ENCODE results near the gene GUSB.

GUSB gene

DNA sequence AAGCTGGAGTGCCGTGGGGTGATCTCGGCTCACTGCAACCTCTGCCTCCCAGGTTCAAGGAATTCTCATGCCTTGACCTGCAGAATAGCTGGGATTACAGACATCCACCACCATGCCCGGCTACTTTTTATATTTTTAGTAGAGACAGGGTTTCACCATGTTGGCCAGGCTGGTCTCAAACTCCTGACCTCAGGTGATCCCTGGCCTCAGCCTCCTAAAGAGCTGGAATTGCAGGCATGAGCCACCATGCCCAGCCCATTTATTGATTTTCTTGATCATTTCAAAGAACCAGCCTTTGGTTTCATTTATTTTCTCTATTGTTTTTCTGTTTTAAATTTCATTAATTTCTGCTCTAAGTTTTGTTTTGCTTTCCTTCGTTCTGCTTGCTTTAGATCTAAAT is 50.3 kb downstream of the GUSB start:
- DNase-seq (ENCODE audit: insufficient read length, low spot score), result no peak
- no peak for TF ChIP-seq POLR2A (IDR thresholded peaks at IDR 0.05; ENCODE audit: low read depth, low read length)
- FAIRE-seq, result no peak

DNA sequence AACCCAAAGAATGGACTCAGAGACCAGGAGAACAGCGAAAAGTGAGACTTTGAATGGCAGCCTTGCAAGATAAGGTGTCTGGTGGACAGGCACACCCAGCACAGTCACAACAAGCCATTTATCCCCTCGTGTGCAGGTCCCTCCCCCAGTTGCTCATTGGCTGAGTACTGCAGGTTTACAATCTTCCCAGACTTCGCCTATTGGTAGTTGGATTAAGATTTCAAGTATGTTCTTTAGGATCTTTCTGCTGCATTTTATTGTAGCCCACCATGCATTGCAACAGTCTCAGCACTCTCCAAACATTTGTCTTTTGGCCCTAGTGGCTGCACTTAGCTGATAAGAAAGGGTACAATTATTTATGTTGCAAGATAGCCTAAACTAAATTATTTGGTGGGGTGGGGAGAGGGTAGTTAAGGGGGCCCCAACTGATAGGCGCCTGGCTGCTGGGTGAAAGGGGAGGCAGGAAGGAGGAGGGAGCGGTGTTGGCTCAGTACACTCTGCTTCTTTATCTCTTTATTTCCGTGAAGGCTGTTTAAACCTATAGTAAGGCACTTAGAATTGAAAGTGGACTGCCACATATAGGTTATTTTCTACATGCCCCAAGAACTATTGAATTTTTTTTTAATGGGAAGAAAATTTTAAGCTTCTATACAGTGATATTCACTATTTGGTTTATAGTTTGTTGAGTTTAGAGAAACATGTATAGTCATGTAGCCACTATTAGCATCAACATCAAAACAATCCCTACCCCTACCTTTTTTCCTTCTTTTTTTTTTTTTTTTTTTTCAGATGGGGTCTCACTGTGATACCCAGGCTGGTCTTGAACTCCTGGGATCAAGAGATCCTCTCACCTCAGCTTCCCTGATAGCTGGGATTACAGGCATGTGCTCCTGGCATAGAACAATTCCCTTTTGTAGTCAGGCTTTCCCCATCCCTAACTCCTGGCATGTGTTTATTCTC is 54.2 kb downstream of the GUSB start:
- no peak for DNase-seq (ENCODE audit: insufficient read length, low spot score)
- FAIRE-seq, result no peak
- TF ChIP-seq POLR2A (IDR thresholded peaks at IDR 0.05; ENCODE audit: low read depth, low read length), result no peak

DNA sequence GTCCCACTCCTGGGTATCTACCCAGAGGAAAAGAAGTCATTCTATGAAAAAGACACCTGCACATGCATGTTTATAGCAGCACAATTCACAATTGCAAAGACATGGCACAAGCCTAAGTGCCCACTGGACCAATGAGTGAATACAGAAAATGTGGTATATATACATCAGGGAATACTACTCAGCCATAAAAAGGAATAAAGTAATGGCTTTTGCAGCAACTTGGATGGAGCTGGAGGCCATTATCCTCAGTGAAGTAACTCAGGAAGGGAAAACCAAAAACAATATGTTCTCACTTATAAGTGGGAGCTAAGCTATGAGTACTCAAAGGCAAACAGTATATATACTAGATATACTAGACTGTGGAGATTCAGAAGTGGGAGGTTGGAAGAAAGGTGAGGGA is 55.4 kb downstream of the GUSB start:
- FAIRE-seq (no peak), DNase-seq (ENCODE audit: insufficient read length, low spot score) (no peak)

DNA sequence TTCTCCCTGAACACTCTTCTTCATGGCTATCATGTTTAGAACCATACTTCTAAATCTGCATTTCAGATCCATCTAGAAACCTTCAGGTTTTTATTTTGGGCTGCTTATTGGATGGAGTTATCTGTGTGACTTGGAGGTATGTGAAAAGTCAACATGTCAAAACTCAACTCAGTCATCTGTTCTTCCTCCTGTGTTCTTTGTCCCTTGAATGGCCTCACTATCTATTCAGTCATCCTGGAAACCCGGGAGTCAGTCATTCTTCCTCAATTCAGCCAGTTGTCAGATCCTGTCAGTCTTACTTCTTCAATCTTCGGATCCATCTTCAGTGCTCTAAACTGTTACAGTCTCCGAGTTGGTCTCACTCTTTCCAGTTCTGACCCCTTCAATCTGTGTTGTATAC is 57.0 kb downstream of the GUSB start:
- DNase-seq (ENCODE audit: insufficient read length, low spot score), result no peak
- FAIRE-seq, result no peak
- TF ChIP-seq POLR2A (IDR thresholded peaks at IDR 0.05; ENCODE audit: low read depth, low read length), result no peak

More for the DNA sequence above, 55.4 kb downstream of the GUSB start:
- no peak for TF ChIP-seq POLR2A (IDR thresholded peaks at IDR 0.05; ENCODE audit: low read depth, low read length)

DNA sequence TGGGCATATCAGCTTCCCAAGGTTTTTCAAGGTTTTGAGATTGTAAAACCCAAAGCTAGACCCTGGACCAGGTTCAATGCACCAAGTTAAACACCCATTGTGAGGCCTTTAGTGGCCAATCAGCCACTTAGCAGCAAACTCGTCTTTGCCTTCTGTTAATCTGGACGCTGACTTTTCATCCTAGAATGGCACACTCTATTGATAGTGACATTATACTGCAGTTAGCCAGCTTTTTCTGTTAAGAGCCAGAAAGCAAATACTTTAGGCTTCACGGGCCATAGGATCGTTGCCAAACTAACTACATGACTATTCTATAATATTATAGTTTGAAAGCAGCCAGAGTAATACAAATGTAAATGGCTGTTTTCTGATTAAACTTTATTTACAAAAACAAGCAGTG is 57.8 kb downstream of the GUSB start:
- no peak for TF ChIP-seq POLR2A (IDR thresholded peaks at IDR 0.05; ENCODE audit: low read depth, low read length)
- no peak for DNase-seq (ENCODE audit: insufficient read length, low spot score)
- FAIRE-seq, result no peak

DNA sequence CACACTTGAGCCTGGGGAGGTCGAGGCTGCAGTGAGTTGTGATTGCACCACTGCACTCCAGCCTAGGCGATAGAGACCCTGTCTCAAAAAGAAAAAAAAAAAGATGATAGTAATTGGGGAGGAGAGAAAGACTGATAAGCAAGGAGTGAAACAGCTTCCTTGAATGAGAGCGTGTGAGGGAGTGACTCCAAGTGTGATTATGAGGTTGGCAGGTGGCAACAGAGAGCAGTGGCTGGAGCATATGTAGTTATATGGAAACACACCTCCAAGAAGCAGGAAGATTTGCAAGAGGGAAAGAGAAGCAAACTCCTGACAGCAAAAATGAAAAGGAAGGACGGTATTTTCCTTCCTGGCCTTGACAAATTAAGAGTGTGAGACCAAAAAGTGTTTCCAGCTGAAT is 58.7 kb downstream of the GUSB start:
- TF ChIP-seq POLR2A (IDR thresholded peaks at IDR 0.05; ENCODE audit: low read depth, low read length), result no peak
- FAIRE-seq, result no peak
- no peak for DNase-seq (ENCODE audit: insufficient read length, low spot score)

DNA sequence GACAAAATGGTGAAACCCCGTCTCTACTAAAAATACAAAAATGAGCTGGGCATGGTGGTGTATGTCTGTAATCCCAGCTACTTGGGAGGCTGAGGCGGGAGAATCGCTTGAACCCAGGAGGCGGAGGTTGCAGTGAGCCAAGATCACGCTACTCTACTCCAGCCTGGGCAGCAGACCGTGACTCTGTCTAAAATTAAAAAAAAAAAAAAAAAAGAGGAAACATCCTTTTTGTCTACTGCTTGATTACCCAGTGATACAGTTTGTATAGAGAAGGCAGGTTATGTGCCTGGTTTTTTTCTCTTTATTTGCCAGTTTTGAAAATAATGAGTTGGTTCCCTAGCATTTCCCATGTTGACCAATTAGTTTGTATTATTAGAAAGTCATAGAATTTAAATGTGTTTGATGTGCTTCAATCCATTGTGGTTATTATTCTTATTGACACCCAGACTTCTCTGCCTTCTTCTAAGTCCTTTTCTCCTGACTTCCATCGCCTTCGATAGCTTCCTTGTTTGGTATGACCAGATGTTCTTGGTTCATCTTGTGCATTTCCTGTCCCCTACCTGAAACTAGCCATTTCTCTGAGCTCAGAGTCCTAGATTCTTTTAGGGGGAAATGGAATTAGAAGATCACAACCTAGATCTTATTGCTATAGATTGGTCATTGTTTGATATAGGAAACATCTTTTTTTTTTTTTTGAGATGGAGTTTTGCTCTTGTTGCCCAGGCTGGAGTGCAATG is 65.9 kb downstream of the GUSB start:
- no peak for DNase-seq (ENCODE audit: insufficient read length, low spot score)
- no peak for FAIRE-seq
- no peak for TF ChIP-seq POLR2A (IDR thresholded peaks at IDR 0.05; ENCODE audit: low read depth, low read length)

DNA sequence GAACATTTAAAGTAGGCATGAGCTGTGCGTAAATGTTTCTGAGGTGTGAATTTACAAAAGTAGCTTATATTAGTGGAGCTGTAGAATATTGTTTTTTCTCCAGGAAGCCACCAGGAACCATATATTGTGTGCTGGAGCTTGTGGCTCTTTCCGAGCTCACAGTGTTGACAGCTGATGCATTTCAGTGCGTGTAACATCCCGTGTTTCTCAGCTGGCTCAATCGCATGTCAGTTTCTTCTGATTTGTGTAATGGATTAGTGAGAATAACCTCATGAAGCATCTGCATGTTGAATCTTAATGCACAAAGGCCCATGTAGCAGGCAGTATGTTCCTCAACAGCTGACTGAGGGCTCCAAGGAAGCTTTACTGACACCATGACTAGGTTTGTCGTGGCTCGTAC is 69.8 kb downstream of the GUSB start:
- no peak for DNase-seq (ENCODE audit: insufficient read length, low spot score)
- no peak for FAIRE-seq
- no peak for TF ChIP-seq POLR2A (IDR thresholded peaks at IDR 0.05; ENCODE audit: low read depth, low read length)
